ENCODE measurements around the gene POLR2A. TPM values are rescaled to one million over a fixed set of nuclear protein-coding genes. Genes with fewer than 3 reads are reported as not detected.

The POLR2A gene
- total and polyA plus RNA-seq, 2 of the 4 experiments (the other 2 are of a cell fraction) = 54.0 to 56.6 TPM

DNA sequence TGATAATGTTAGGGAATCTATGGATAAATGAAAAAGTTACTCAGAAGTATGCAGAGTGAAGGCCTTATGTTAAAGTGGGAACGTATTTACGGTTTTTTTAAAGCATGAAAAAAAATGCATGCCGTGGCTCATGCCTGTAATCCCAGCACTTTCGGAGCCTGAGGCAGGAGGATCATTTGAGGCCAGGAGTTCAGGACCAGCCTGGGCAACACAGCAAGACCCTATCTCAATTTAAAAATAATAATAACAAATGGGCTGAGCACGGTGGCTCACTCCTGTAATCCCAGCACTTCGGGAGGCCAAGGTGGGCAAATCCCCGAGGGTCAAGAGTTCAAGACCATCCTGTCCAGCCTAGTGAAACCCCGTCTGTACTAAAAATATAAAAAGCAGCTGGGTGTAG, 6.0 kb downstream of the POLR2A start:
- Histone ChIP-seq H3K9ac (ENCODE audit: low read depth, low read length) (no peak overlapping the region), H2AK5ac (ENCODE audit: low read depth, low read length) (no peak overlapping the region), H4K20me1 (ENCODE audit: insufficient read depth, low read length) (peaks cover 95% of the 10 kb centered on the region), H3K27me3 (ENCODE audit: control insufficient read depth, insufficient read depth, low read length) (no peaks in the 10 kb centered on the region), H3K4me3 (ENCODE audit: insufficient read depth, low read depth, low read length) (no peak overlapping the region), H3K18ac (ENCODE audit: low read depth, low read length) (no peak overlapping the region), H3K4ac (ENCODE audit: low read depth, low read length) (no peak overlapping the region), H3K27ac (ENCODE audit: insufficient read depth, low read length) (no peak overlapping the region), H3K14ac (replicated peaks; ENCODE audit: low read depth, low read length) (no peak overlapping the region), H3K56ac (ENCODE audit: extremely low read depth, insufficient read depth, low read length) (no peak overlapping the region), H3K23ac (ENCODE audit: low read depth, low read length) (no peak overlapping the region), H2BK120ac (ENCODE audit: low read depth, low read length) (no peak overlapping the region), H3K36me3 (ENCODE audit: control insufficient read depth, insufficient read depth, low read length) (peaks cover 7% of the 10 kb centered on the region), H3K9me1 (ENCODE audit: insufficient read depth, low read length) (peaks cover 13% of the 10 kb centered on the region; the same call in 1 of the 2 replicates), H3K9me3 (ENCODE audit: control insufficient read depth, insufficient read depth, low read length) (no peaks in the 10 kb centered on the region), H4K8ac (ENCODE audit: low read depth in 2 of 2, low read length in 2 of 2) (no peak overlapping the region), H4K91ac (ENCODE audit: insufficient read depth, low read depth, low read length) (no peak overlapping the region), H3K4me1 (ENCODE audit: control insufficient read depth, insufficient read depth, low read length) (peaks cover 6% of the 10 kb centered on the region), H2BK5ac (ENCODE audit: low read depth, low read length, poor library complexity, severe bottlenecking) (no peak overlapping the region), H3K79me1 (ENCODE audit: low read depth in 1 of 2, low read length in 2 of 2) (peaks cover 4 to 70% of the 10 kb centered on the region in 2 experiments), H4K5ac (ENCODE audit: low read depth, low read length) (no peak overlapping the region), H2BK15ac (ENCODE audit: low read depth, low read length) (no peak overlapping the region), H3K4me2 (ENCODE audit: low read depth, low read length) (no peak overlapping the region), H2AFZ (replicated peaks; ENCODE audit: low read length, poor library complexity) (no peak overlapping the region), H2BK20ac (ENCODE audit: low read depth, low read length) (no peak overlapping the region), H2AK9ac (replicated peaks; ENCODE audit: low read depth, low read length, poor library complexity) (no peak overlapping the region)
- DNase-seq = no peak
- ChIA-PET CTCF (no interaction called here), POLR2A (ENCODE audit: unreplicated experiment) (no interaction called here)
- TF ChIP-seq CEBPB (IDR thresholded peaks at IDR 0.05; ENCODE audit: low read depth, low read length) = no peak
- no peak for TF ChIP-seq SMC3 (IDR thresholded peaks at IDR 0.05; ENCODE audit: low read depth, low read length)
- TF ChIP-seq, protein P1, sequence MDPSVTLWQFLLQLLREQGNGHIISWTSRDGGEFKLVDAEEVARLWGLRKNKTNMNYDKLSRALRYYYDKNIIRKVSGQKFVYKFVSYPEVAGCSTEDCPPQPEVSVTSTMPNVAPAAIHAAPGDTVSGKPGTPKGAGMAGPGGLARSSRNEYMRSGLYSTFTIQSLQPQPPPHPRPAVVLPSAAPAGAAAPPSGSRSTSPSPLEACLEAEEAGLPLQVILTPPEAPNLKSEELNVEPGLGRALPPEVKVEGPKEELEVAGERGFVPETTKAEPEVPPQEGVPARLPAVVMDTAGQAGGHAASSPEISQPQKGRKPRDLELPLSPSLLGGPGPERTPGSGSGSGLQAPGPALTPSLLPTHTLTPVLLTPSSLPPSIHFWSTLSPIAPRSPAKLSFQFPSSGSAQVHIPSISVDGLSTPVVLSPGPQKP (IDR thresholded peaks at IDR 0.05; ENCODE audit: borderline replicate concordance, low read depth, low read length) = no peak
- TF ChIP-seq POLR2A (IDR thresholded peaks at IDR 0.05; ENCODE audit: low read depth, low read length) = no peak
- no peak for TF ChIP-seq RAD21 (IDR thresholded peaks at IDR 0.05; ENCODE audit: low read length)
- no peak for TF ChIP-seq RCOR1 (IDR thresholded peaks at IDR 0.05; ENCODE audit: insufficient replicate concordance, low read length)
- TF ChIP-seq NFE2L2 (IDR thresholded peaks at IDR 0.05; ENCODE audit: low read depth, low read length) = no peak
- no peak for TF ChIP-seq MXI1 (IDR thresholded peaks at IDR 0.05; ENCODE audit: borderline replicate concordance, low read depth, low read length)
- no peak for TF ChIP-seq CHD1 (IDR thresholded peaks at IDR 0.05; ENCODE audit: low read depth, low read length)
- no TSS peak for BruUV-seq (replicated peaks)
- 83% methylated on average over 3 of the region's 8 CpGs; no CpG with 5 or more reads in 1 of the 2 experiments for WGBS, 2 experiments (ENCODE audit: extremely low coverage in 2 of 2, insufficient read length in 1 of 2)
- dilution Hi-C loops (cut with HindIII; ENCODE audit: low sequenced_read_pairs, unreplicated experiment) = no loop called here
- intact Hi-C loops (cut with micrococcal nuclease) = no loop called here
- in situ Hi-C loops (cut with MboI; ENCODE audit: low sequenced_read_pairs) = no loop called here
- ATAC-seq (ENCODE audit: low read depth) = no peak
